GM18861 (cell line): ENCODE results near the gene DIP2B.
"Not testable (repeated sequence)": the region's sequence is repeated elsewhere in the genome, so short reads cannot be mapped to it uniquely, and the experiment has no call there.

Experiments
- ATAC-seq: cut with Tn5 transposase; IDR thresholded peaks from one replicate; pipeline ENCODE4 v1.9.1; 2021; ENCODE audit not compliant: unreplicated experiment

The DIP2B gene, protein sequence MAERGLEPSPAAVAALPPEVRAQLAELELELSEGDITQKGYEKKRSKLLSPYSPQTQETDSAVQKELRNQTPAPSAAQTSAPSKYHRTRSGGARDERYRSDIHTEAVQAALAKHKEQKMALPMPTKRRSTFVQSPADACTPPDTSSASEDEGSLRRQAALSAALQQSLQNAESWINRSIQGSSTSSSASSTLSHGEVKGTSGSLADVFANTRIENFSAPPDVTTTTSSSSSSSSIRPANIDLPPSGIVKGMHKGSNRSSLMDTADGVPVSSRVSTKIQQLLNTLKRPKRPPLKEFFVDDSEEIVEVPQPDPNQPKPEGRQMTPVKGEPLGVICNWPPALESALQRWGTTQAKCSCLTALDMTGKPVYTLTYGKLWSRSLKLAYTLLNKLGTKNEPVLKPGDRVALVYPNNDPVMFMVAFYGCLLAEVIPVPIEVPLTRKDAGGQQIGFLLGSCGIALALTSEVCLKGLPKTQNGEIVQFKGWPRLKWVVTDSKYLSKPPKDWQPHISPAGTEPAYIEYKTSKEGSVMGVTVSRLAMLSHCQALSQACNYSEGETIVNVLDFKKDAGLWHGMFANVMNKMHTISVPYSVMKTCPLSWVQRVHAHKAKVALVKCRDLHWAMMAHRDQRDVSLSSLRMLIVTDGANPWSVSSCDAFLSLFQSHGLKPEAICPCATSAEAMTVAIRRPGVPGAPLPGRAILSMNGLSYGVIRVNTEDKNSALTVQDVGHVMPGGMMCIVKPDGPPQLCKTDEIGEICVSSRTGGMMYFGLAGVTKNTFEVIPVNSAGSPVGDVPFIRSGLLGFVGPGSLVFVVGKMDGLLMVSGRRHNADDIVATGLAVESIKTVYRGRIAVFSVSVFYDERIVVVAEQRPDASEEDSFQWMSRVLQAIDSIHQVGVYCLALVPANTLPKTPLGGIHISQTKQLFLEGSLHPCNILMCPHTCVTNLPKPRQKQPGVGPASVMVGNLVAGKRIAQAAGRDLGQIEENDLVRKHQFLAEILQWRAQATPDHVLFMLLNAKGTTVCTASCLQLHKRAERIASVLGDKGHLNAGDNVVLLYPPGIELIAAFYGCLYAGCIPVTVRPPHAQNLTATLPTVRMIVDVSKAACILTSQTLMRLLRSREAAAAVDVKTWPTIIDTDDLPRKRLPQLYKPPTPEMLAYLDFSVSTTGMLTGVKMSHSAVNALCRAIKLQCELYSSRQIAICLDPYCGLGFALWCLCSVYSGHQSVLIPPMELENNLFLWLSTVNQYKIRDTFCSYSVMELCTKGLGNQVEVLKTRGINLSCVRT (N-terminal part only)

DNA sequence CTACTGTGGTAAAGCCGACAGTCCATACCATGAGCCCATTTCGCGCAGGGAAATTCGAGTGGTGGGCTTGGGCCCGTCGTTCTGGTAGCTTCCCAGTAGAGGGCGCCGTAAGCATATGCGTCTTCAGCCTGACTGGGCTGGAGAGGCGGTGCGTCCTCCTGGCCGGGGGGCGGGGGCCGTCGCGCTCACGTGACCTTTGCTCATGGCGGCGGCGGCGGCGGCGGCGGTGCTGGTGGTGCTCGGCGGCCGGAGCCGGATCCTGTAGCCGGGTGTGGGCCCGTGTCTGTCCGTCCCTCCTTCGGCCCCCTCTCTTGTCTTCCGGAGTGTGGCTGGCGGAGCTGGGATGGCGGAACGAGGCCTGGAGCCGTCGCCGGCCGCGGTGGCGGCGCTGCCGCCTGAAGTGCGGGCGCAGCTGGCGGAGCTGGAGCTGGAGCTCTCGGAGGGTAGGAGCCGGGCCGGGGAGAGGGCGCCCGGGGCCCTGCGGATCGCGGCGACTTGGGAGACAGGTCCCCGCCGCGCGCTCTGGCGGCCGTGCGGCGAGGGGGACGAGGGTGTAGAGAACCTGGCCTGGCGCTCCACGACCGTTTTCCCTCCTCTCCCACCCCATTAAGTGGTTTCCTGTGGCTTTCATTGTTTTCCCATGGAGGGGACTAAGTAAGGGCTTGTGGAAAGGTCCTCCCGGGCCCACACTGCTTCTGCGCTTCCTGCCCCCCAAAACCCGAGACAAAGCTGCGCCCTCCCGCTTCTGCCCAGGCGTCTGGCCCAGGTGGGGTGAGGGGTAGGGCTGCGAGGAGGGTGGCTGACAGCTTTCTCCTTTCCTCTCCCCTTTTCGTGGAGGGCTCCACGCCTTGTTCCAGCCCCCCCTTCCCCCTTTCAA lies at the start of gene DIP2B:
Gene DIP2B (plus strand): TSS at position 188 of the 877 bp plus-strand sequence. CDS start 156 bp downstream, at position 344.
- peak; percentile 68 for ATAC-seq

DNA sequence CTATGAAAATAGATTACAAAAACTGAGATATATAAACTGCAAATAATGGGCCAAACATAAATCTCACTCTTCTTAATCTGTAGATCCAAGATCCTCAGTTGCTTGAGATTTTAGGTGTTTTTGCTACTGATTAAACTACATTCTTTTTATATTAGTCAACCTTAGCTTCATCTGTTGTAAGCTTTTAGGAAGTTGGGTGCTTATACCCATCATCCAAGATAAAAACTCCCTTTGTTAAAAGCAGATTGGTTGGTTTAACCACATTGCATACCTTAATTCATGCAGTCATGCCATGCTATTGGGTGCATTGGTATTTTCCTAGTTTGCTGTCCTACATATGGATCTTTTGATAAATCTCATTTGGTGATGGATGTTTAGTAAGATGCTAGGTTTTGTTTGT lies 46.2 kb upstream of the DIP2B start:
- ATAC-seq = no peak

DNA sequence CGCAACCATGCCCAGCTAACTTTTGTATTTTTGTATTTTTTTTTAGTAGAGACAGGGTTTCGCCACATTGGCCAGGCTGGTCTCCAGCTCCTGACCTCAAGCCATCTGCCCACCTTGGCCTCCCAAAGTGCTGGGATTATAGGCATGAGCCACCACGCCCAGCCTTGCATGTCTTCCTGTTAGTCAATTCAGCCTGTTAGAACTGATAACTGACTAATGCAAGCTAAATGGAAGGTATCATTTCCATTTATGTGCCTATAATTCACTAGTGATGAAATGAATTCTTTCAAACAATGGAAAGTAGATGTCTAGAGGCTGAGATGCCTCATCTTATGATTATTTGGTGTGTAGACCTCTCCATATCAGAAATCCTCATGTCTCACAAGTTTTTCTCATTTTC lies 37.3 kb upstream of the DIP2B start:
- ATAC-seq = no peak

DNA sequence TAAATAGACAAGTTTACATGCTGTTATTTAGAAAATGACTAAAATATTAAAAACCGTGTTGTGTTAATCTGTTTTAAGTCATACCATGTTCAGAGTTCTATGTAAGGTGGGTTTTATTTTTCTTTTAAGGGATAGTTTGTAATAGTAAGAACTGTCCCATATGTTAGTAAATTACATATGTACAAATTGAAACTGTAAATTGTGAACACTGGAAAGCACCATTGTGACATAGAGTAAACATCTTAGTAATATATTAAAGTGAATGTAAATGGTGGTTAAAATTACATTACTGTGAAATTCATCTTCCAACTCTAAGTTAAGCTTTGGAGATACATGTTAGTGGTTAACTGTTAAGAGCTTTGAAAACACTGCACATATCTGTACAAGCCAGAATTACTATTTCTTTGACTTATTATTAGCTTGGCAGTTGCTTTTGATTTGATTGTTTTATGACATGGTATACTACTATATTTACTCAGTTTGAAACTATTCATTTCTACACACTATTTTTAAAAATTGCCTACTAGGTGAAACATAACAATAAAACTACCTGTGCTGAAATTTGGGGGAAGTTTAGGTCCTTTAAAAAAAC lies 27.4 kb upstream of the DIP2B start:
- peak; percentile 61 for ATAC-seq

DNA sequence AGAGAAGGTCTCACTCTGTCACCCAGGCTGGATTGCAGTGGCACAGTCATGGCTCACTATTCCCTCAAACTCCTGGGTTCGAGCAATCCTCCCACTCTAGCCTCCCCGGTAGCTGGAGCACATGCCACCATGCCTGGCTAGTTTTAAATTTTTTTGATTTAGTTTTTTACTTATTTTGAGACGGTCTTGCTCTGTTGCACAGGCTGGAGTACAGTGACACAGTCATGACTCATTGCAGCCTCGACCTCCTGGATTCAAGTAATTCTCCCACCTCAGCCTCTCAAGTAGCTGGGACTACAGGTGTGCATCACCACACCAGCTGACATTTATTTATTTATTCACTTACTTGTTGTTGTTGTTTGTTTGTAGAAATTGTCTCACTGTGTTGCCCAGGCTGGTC lies 22.2 kb upstream of the DIP2B start:
- ATAC-seq = no peak

DNA sequence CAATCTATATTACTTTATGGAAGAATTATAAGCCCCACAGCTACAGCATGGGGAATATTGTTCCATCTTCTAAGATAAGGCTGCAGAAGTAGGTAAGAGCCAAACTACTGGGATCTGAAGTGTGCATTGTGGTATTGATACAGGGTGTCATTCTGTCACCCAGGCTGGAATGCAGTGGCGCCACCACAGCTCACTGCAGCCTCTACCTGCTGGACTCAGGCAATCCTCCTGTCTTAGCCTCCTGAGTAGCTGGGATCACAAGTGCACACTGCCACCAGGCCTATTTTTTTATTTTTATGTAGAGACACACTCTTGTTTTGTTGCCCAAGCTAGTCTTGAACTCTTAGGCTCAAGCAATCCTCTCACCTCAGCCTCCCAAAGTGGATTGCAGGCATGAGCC lies 21.3 kb upstream of the DIP2B start:
- ATAC-seq = no peak

DNA sequence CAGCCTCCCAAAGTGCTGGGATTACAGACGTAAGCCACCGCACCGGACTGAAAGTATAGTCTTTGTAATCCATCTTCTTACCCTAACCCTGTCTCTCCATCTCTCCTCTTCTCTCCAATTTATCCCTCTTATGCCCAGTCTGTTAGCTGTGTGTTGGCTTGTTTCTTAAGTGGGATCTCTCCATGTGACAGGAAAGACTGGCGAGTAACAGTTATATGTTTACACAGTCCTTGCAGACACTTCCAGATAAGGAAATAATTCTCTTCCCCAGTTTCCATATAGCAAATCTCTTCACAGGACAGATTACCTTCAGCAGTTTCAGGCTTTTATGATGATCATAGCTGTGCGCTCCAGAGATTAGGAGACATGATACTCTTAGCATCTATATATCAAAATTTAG lies 16.0 kb upstream of the DIP2B start:
- no peak for ATAC-seq

DNA sequence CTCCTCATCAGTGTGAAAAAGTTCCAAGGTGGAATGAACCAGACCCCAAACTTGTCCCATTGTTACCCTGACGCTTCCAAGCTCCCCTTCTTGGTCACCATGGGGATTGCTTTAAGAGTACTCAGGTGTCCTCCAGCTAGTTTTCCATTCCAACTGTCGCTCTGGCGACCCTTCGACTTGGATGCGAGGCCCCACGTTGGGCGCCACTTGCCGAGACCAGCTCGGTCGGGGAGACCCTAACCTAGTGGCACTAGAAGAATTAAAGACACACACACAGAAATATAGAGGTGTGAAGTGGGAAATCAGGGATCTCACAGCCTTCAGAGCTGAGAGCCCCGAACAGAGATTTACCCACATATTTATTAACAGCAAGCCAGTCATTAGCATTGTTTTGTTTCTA lies 6.7 kb upstream of the DIP2B start:
- not testable (repeated sequence) for ATAC-seq

DNA sequence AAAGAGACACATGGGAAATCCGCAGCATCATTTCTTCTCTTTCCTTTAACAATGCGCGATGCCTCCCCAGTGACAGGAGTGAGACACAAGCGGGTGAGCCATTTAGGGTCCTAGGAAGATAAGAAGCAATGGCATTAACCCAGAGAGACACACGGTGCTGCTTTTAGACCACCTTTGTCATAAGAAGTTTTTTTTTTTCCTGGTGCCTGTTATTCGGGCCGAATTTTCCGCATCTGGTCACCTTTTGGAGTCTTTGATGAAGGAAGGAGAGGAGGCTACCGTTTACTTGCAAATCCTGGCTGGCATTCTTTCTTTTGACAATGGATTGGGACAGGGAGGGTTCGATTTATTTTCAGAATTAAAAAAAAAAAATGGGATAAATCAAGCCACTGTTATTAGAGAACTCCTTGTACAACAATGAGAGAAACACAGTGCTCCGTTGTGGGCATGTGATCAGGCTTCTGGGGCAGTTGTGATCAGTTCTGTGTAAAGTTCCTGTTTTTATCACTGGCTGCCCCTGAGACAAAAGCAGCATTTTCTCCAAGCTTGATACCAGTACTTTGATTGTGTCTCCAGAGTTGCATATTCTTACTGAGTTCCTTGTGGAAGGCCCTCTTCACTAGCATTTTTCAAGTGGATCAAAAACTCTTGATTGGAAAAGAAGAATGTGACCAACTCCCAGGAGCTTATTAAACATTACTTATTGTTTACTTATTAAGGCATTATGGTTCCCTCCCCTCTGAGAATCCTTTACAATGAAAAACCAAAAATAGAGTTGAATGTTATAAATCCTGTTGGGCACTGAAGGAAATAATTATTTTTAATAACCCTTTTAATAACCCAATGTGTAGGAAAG lies 1.1 kb downstream of the DIP2B start:
- no peak for ATAC-seq

DNA sequence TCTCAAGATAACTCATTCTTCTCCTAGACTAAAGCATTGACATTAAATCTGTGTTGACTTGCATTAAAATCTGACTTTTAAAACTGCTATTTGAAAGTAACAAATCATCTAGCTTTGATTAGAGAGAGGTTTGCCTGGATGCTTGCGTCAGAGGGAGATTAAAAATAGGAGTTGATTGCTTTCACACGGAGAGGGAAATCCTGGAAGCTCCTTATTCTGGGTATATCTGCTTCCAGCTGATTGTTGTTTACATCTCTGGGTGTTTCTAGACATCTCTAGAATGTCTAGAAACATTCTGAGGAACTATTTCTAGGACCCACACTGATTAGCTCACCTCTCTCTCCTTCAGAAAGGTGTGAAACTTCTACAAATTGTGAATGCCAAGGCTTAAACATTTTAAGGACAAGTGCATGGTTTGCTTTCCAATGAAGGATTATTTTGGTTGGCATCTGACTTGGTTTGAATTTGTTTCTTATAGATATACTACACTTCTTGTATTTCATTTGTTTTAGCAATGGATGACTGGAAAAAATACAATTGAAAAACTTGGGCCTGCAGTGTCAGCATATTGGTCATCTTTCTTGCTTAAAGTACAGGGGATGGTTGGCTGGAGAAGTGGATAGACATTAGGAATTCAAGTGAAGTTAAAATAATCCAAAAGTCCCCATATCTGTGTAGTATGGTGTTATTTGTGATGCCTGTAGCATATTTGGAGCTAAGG lies 2.1 kb downstream of the DIP2B start:
- no peak for ATAC-seq

DNA sequence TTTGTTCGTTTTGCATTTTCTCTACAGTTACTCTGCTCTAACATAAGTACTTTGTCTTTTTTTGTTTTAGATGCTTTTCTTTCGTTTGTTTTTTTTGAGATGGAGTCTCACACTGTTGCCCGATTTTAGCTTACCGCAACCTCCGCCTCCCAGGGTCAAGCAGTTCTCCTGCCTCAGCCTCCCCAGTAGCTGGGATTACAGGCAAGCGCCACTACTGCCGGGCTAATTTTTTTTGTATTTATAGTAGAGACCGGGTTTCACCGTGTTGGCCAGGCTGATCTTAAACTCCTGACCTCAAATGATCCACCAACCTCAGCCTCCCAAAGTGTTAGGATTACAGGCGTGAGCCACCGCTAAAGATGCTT lies 2.7 kb downstream of the DIP2B start:
- ATAC-seq = no peak

DNA sequence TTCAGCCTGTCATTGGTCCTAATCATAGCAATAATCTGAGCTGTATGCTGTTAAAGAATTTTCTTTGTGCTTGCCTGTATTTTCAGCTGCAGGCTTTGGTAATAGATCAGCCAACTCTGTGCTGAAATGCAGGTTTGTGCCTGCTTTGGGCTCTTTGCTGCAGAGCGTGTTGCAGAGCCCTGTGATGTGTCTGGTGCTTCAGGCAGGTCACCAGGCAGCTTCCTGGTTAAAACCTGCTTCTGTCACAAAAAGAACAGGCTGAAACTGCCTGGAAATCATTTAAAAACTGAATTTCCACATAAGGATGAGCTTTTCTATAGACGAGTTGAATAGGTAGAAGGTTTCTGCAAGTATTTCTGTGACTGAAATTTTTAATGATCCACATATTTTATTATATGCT lies 3.1 kb downstream of the DIP2B start:
- ATAC-seq = no peak

DNA sequence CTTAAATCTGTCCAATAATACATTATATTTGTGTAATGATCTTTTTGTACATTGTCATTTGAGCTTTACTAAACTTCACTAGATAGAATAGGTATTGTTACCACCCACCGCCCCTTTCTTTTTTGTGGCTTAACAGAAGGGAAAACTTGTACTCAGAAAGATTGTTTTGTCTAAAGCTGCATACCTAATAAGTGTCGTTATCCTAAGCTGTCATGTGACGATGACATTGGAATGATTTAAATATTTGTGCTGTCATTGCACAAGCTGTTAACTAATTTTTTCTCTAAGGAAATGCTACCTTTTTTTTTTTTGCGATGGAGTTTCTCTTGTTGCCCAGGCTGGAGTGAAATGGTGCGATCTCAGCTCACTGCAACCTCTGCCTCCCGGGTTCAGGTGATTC lies 3.6 kb downstream of the DIP2B start:
- ATAC-seq = no peak

DNA sequence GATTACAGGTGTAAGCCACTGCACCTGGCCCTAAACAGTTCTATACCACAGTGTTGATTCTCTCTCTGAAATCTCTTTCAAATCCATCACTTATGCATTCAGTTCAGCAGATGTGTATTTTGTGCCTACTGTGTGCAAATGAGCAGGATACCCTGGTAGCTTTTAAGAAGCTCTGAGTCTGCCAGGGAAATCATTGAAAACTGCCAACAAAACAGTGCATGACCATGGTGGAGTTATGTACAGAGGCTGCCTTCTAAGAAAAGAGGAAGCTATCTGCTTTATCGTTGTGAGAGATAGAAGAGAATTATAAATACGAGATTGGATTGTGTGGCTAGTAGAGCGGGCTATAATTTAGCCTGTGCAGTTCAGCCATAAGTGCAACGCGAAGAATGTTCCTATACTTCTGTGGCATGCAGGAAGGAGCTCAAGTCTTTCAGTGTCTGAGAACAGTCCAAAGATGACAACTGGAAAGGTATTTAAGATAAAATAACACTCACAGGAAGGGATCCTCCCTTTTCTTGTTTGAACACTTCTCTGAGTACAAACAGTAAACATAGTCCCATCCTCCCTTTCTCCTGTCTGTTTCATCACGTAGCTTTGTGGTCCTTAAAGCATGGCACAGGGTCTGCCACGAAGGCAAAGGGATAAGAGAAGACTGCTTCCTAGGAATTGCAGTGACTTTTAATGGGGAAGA lies 4.3 kb downstream of the DIP2B start:
- ATAC-seq = no peak

DNA sequence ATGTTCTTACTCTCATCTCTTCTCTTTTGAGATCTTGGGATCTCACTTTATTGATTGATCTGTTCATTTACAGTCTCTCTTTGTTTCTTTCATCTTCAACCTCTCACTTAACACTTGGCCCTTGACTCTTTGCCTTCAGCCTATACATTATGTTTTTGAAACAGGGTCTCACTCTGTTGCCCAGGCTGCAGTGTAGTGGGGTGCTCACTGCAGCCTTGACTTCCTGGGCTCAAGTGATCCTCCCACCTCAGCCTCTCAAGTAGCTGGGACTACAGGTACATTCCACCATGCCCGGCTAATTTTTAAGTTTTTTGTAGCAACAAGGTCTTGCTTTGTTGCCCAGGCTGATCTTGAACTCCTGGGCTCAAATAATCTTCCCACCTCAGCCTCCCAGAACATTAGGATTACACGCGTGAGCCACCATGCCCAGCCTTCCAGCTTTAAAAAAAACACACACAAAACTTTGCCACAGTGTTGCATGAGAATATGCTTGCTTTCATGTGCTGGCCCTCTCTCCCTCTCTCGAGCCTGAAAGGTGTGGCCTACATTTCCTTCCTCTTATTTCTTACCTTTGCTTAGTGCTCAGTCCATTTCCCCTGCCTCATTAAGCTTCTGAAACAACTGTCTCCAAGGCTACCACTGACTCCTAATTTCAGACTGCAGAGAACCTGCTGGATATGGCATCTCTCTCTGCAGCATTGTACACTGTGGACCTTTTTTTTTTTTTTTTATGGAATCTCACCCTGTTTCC lies 9.9 kb downstream of the DIP2B start:
- no peak for ATAC-seq

DNA sequence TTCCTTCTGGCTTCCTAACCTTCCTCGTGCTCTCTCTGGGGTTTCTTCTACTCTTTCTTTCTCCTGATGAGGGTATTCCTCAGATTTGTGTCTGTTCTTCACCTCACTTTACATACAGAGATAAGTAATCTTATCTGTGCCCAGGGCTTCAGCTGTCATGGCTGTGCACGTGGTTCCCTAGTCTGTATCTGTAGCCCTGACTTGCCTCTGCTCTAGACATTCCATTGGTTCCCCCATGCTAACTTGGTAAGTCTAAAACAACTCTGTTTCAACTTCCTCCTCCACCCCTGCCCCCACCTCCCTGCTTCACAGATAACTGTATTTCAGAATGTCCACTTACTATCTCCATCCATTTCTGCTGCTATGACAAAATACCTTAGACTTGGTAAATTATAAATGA lies 10.8 kb downstream of the DIP2B start:
- ATAC-seq = no peak

DNA sequence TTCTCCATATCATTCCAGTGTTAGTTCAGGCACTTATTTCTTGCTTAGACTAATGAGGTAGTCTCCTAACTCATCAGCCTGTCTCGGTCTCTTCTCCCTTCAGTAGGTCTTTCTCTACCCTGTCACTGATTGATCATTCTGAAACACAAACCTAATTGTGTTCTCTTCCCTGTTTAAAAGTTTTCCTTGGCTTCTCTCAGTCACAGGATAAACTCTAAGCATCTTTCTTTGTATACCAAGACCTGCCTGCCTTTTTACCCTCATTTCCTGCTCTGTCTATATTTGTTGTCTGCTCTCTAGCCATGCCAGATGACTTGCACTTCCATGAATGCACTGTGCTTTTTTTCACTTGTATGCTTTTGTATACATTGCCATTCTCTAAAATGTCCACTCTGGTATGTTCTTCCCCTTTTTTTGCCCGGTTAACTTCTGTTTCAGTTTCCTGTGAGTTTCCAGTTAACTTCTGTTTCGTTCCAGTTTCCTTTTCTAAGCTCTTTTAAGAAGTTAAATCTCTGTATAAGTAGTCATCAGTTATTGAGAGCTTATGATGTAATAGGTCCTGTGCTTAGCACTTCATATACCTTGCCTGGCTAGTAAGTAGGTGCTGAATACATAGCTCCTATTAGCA lies 12.8 kb downstream of the DIP2B start:
- ATAC-seq = peak; percentile 65
